BLaER1 (cell line): ENCODE results near the gene FAM118A.
A peak's percentile ranks its signal among the peaks of the same experiment; 100 is the strongest.
"Not testable (repeated sequence)": the region's sequence is repeated elsewhere in the genome, so short reads cannot be mapped to it uniquely, and the experiment has no call there.

Experiments
- H3K27ac ChIP-seq: shearing (Covaris generic); formaldehyde crosslinking; 2 replicates; pipeline ENCODE4 v1.8.1; 2022
- H3K27me3 ChIP-seq: shearing (Covaris generic); formaldehyde crosslinking; 2 replicates; pipeline ENCODE4 v1.8.1; 2022
- H3K36me3 ChIP-seq: shearing (Covaris generic); formaldehyde crosslinking; 2 replicates; pipeline ENCODE4 v1.8.1; 2022
- H3K4me1 ChIP-seq: shearing (Covaris generic); formaldehyde crosslinking; 2 replicates; pipeline ENCODE4 v1.8.1; 2022
- H3K4me2 ChIP-seq: shearing (Covaris generic); formaldehyde crosslinking; 2 replicates; pipeline ENCODE4 v1.8.1; 2022
- H3K4me3 ChIP-seq: shearing (Covaris generic); formaldehyde crosslinking; 2 replicates; pipeline ENCODE4 v1.8.1; 2022
- H3K9ac ChIP-seq: shearing (Covaris generic); formaldehyde crosslinking; 2 replicates; pipeline ENCODE4 v1.8.1; 2022
- H3K9me3 ChIP-seq: shearing (Covaris generic); formaldehyde crosslinking; 2 replicates; pipeline ENCODE4 v1.8.1; 2022
- H4K20me1 ChIP-seq: shearing (Covaris generic); formaldehyde crosslinking; 2 replicates; pipeline ENCODE4 v1.8.1; 2022
- Cebpa-rat ChIP-seq: shearing (Covaris generic); IDR thresholded peaks from 2 replicates; pipeline ENCODE4 v1.8.1; 2022

FAM118A gene

DNA sequence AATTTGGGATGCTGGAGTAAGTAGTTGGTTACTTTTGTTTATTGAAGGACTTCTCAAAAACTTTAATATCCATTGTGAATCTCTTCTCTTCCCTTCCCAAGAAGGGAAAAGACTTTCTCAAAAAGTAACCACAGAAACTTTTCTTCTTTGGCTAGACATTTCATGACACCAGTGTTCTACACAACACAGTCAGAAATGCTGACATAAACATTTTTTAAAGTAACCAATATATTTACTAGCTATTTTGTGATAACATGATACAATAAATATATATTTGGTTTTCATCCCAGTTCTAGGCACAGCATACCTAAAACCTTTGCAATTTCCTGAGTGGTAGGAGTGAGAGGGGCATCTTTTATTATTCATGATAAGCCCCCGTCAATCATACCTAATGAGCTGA, 47.8 kb downstream of the FAM118A start:
- no peak overlapping the region for H3K4me3 ChIP-seq
- H3K4me2 ChIP-seq: no peak overlapping the region
- no peak for TF ChIP-seq Cebpa-rat
- H3K9me3 ChIP-seq: no peaks in the 10 kb centered on the region
- H4K20me1 ChIP-seq: no peaks in the 10 kb centered on the region
- no peaks in the 10 kb centered on the region for H3K36me3 ChIP-seq
- no peaks in the 10 kb centered on the region for H3K4me1 ChIP-seq
- no peak overlapping the region for H3K9ac ChIP-seq
- no peaks in the 10 kb centered on the region for H3K27me3 ChIP-seq
- H3K27ac ChIP-seq: no peak overlapping the region

DNA sequence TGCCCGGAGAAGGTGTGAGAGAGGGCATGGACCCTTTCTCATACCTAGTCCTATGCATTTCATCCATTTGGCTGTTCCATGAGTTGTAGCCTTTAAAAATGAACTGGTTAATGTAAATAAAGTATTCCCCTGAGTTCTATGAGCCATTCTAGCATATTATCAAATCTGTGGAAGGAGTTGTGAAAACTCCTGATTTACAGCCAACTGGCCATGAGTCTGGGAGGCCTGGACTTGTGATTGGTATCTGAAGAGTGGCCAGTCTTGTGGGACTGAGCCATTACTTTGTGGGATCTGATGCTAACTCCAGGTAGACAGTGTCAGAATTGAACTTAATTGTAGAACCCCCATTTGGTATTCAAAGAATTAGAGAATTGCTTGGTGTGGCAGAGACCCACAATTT, 48.4 kb downstream of the FAM118A start:
- Histone ChIP-seq H3K27ac (no peak overlapping the region), H3K36me3 (no peaks in the 10 kb centered on the region), H3K9me3 (no peaks in the 10 kb centered on the region), H4K20me1 (no peaks in the 10 kb centered on the region), H3K4me1 (no peaks in the 10 kb centered on the region), H3K4me2 (no peak overlapping the region), H3K27me3 (no peaks in the 10 kb centered on the region), H3K4me3 (no peak overlapping the region), H3K9ac (no peak overlapping the region)
- no peak for TF ChIP-seq Cebpa-rat

DNA sequence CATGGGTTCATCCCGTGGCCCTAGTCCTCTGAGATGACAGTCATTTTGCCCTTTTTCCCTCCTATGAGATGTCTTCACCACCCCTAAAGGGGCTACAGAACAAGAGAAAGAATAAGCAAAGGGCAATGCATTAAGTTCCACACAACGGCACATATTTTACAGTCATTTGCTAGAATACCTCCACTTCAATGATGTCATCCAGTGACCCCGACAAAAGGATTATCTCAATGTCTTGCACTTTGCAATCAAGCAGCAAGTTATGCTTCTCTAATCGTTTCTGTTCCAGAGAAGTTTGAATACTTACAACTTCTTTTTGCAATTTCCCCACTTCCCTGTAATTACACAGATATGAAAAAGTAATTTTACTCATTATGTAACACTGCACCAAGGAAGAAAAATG, 49.9 kb downstream of the FAM118A start:
- Histone ChIP-seq H3K27me3 (no peaks in the 10 kb centered on the region), H3K9me3 (no peaks in the 10 kb centered on the region), H3K27ac (no peak overlapping the region), H3K36me3 (no peaks in the 10 kb centered on the region), H4K20me1 (no peaks in the 10 kb centered on the region), H3K4me2 (no peak overlapping the region), H3K9ac (no peak overlapping the region), H3K4me3 (no peak overlapping the region), H3K4me1 (no peaks in the 10 kb centered on the region)
- TF ChIP-seq Cebpa-rat: no peak

DNA sequence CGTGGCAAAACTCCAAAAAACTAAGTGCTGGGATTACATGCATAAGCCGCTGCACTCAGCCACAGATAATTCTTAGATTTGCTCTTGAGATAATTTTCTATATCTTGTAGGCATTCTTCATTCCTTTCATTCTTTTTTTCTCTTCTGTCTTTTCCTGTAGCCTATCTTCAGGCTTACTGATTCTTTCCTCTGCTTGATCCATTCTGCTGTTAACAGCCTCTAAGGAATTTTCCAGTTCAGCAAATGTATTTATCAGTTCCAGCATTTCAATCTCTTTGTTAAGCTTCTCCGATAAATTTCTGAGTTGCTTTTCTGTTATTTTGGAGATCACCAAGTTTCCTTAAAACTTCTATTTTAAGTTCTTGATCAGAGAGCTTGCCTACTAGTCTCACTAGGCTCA, 57.0 kb downstream of the FAM118A start:
- Histone ChIP-seq H3K9me3 (peaks cover 20% of the 10 kb centered on the region), H3K27me3 (no peaks in the 10 kb centered on the region), H3K27ac (no peak overlapping the region), H3K4me1 (no peaks in the 10 kb centered on the region), H3K9ac (no peak overlapping the region), H3K36me3 (no peaks in the 10 kb centered on the region), H4K20me1 (no peaks in the 10 kb centered on the region), H3K4me3 (no peak overlapping the region), H3K4me2 (no peak overlapping the region)
- no peak for TF ChIP-seq Cebpa-rat

DNA sequence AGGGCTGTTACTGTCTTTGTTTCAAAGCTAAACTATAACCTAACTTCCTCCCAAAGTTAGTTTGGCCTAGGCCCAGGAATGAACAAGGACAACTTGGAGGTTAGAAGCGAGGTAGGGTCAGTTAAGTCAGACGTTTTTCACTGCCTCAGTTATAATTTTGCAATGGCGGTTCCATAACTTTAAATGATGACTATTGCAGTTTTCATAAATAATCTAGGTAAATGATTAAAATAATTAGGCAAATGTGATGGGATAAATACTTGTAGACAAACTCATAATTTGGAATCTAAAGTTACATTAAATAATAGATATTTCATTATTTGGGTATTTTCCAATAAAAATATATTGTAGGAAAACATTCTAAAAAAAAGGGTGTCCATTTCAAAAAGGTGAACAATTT, 63.9 kb downstream of the FAM118A start:
- H3K27me3 ChIP-seq, H3K27ac ChIP-seq: not testable (repeated sequence)

DNA sequence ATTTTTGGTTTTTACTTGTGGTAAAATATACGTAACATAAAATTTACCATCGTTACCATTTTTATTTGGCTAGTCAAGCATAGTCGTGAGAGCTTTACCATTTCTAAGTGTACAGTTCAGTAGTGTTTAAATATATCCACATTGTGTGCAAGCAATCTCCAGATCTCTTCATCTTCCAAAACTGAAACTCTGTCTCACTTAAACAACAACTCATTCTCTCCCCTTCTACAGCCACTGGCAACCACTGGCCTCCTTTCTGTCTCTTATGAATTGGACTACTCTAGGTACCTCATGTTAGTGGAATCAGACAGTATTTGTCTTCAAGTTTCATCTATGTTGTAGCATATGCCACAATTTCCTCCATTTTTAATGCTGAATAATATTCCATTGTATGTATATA, 66.3 kb downstream of the FAM118A start:
- TF ChIP-seq Cebpa-rat: no peak

More for the DNA sequence above, 63.9 kb downstream of the FAM118A start:
- H3K36me3 ChIP-seq, H3K4me2 ChIP-seq, H3K9ac ChIP-seq, H3K4me3 ChIP-seq, H4K20me1 ChIP-seq: not testable (repeated sequence)
- peaks cover 12% of the 10 kb centered on the region for H3K9me3 ChIP-seq
- peaks cover 14% of the 10 kb centered on the region for H3K4me1 ChIP-seq

DNA sequence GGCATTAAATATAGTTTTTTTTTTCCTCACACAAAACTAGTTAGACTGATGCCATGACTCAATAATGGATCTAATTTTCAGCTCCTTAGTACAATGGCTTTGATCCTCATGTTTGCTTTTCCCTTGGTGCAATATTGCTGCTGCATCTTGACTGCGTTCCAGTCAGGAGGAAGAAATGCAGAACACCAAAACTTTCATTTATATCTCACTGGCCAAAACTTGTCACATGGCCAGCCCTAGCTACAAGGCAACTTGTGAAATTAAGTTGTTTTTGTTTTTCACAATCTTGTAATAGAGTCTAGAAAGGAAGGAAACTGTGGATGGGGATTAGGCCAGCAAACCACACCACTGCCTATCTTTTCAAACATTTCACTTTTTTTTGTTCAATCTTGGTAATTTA, 67.0 kb downstream of the FAM118A start:
- H3K4me3 ChIP-seq: no peak overlapping the region
- peaks cover 14% of the 10 kb centered on the region for H3K4me1 ChIP-seq
- peaks cover 12% of the 10 kb centered on the region for H3K9me3 ChIP-seq
- no peak for TF ChIP-seq Cebpa-rat
- no peaks in the 10 kb centered on the region for H4K20me1 ChIP-seq
- H3K36me3 ChIP-seq: no peaks in the 10 kb centered on the region
- peak overlapping the region; percentile 23; the same call in 1 of the 2 replicates for H3K4me2 ChIP-seq
- no peaks in the 10 kb centered on the region for H3K27me3 ChIP-seq
- no peak overlapping the region for H3K27ac ChIP-seq
- no peak overlapping the region for H3K9ac ChIP-seq

More for the DNA sequence above, 66.3 kb downstream of the FAM118A start:
- peak overlapping the region; percentile 23 for H3K4me2 ChIP-seq
- H3K9ac ChIP-seq: no peak overlapping the region
- peaks cover 12% of the 10 kb centered on the region for H3K9me3 ChIP-seq
- no peaks in the 10 kb centered on the region for H4K20me1 ChIP-seq
- peaks cover 14% of the 10 kb centered on the region for H3K4me1 ChIP-seq
- no peaks in the 10 kb centered on the region for H3K27me3 ChIP-seq
- H3K36me3 ChIP-seq: no peaks in the 10 kb centered on the region
- H3K27ac ChIP-seq: no peak overlapping the region
- no peak overlapping the region for H3K4me3 ChIP-seq

DNA sequence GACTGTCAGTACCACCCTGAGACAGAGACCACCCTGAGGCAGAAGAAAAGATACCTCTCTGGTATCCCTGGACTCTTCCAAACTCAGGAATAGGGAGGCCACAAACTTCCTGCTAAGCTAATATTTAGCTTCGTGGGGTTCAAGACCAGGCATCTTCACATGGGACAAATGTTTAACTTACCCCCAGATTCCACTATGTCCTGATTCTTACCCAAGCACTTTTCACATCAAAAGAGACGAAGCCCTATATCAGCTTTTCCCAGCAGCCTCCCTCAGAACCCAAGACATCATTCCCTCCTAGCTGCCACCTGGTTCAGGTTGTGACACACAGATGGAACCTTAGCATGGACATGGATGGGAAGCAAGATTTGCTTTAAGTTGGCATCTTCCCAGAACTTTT, 71.6 kb downstream of the FAM118A start:
- Histone ChIP-seq H3K27me3 (no peaks in the 10 kb centered on the region), H3K4me2 (no peak overlapping the region), H3K36me3 (no peaks in the 10 kb centered on the region)

DNA sequence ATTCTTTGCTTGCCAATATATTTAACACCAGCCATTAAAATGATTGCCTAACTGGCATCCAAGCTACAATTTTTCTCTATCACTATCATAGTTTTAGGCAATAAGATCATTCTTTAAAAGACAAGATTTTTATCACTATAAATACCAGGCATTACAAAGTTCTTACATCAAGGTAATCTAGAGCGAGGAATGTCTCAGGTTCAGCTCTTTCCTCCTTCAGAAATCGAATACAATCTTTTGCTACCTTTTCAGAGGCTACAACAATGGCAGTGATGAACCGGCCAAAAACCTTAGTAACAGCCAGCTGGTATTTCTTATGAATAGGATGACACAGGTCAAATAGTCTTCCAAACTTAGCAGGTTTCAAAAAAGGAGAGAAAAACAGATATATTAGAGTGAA, 79.8 kb downstream of the FAM118A start:
- Histone ChIP-seq H3K9ac (no peak overlapping the region), H3K4me2 (no peak overlapping the region), H3K4me1 (no peaks in the 10 kb centered on the region), H4K20me1 (no peaks in the 10 kb centered on the region), H3K27ac (no peak overlapping the region), H3K36me3 (no peaks in the 10 kb centered on the region), H3K4me3 (no peak overlapping the region), H3K9me3 (no peaks in the 10 kb centered on the region), H3K27me3 (no peaks in the 10 kb centered on the region)
- no peak for TF ChIP-seq Cebpa-rat

More for the DNA sequence above, 71.6 kb downstream of the FAM118A start:
- no peak overlapping the region for H3K9ac ChIP-seq
- TF ChIP-seq Cebpa-rat: no peak
- H3K4me3 ChIP-seq: no peak overlapping the region
- peaks cover 7% of the 10 kb centered on the region for H3K4me1 ChIP-seq
- no peaks in the 10 kb centered on the region for H3K9me3 ChIP-seq
- H4K20me1 ChIP-seq: no peaks in the 10 kb centered on the region
- H3K27ac ChIP-seq: no peak overlapping the region
